Peyer's patch (tissue), 4 donors: Measurements from ENCODE around the gene BSN.

ENCODE experiments used
- POLR2A ChIP-seq, 2 donors: fragments of 450-650 bp; IDR thresholded peaks; one replicate each; pipeline ENCODE4 v1.5.1; 2017; ENCODE audit warnings: antibody characterized with exemption in 2 of 2, mild to moderate bottlenecking in 2 of 2, moderate library complexity in 2 of 2
- TF ChIP-seq, protein P1 (sequence below), 6 experiments: fragments of 450-650 bp in 4 of 6; fragments of 200-600 bp in 2 of 6; sonication (generic) in 1 of 6; IDR thresholded peaks; one replicate each; pipeline ENCODE4 v1.5.1; 2017 to 2019; ENCODE audit warnings: antibody characterized with exemption in 6 of 6, mild to moderate bottlenecking in 3 of 6, moderate library complexity in 1 of 6

DNA sequence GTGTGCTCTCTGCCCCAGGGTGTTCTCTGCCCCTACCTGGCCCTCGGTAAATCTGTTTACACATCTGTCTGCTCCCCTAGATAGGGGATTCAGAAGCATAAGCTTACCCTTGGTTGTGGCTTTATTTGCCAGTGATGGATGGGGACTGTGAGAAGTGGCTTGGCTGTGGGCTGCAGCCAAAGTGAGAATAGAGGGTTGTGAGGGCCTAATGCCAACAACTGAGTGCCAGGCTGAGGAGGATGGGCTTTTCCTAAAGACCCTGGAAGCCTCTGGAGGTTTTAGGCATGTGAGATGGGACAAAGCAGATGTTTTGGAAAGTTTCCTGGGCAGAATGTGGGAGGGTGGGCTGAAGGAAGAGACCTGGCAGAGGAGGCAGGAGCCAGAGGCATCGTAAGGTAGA lies 104.4 kb downstream of the BSN start:
- TF ChIP-seq POLR2A (IDR thresholded peaks at IDR 0.05): no peak
- TF ChIP-seq, protein P1, sequence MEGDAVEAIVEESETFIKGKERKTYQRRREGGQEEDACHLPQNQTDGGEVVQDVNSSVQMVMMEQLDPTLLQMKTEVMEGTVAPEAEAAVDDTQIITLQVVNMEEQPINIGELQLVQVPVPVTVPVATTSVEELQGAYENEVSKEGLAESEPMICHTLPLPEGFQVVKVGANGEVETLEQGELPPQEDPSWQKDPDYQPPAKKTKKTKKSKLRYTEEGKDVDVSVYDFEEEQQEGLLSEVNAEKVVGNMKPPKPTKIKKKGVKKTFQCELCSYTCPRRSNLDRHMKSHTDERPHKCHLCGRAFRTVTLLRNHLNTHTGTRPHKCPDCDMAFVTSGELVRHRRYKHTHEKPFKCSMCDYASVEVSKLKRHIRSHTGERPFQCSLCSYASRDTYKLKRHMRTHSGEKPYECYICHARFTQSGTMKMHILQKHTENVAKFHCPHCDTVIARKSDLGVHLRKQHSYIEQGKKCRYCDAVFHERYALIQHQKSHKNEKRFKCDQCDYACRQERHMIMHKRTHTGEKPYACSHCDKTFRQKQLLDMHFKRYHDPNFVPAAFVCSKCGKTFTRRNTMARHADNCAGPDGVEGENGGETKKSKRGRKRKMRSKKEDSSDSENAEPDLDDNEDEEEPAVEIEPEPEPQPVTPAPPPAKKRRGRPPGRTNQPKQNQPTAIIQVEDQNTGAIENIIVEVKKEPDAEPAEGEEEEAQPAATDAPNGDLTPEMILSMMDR (IDR thresholded peaks at IDR 0.05): no peak
